HepG2 (cell line): ENCODE data around the gene NID1. TPM values are rescaled to one million over a fixed set of nuclear protein-coding genes. Genes with fewer than 3 reads are reported as not detected.
A peak's percentile ranks its signal among the peaks of the same experiment; 100 is the strongest.

Experiments
- ATAC-seq: fragments of 200-7000 bp; cut with Tn5 transposase; 3 replicates; pipeline ENCODE4 v1.9.1; 2020; ENCODE audit warnings: mild to moderate bottlenecking, moderate library complexity
- BruUV-seq: library from RNA; stranded (reverse); fragments of 400-500 nt; replicated peaks from 2 replicates; lab custom pipeline; 2021; lab: Mats Ljungman, UMichigan
- CTCF ChIA-PET: fragments of 300-600 bp; formaldehyde crosslinking; extraction: SDS; loops from one replicate; lab custom pipeline; 2021; ENCODE audit warnings: low total read pairs, inconsistent platforms, low intra/inter-chr PET ratio; lab: Yijun Ruan, JAX
- POLR2A ChIA-PET: fragments of 350-600 bp; sonication (Branson Sonifier 250); formaldehyde crosslinking; loops from one replicate; lab custom pipeline; 2020; ENCODE audit warnings: antibody characterized with exemption, inconsistent platforms; lab: Yijun Ruan, JAX
- DNase-seq: peaks from one replicate; pipeline ENCODE4 v3.0.0-alpha.2; 2015; ENCODE audit warnings: low spot score
- FAIRE-seq: peaks from 3 replicates; lab custom pipeline; 2011; peaks lifted over from hg19 to GRCh38; lab: Jason Lieb, UNC
- H2AFZ ChIP-seq: one replicate; pipeline ENCODE4 v1.6.1; 2011; ENCODE audit warnings: low read length, inconsistent platforms
- H3K27ac ChIP-seq: fragments of 300-600 bp; 3 replicates; pipeline ENCODE4 v1.8.0; 2011; ENCODE audit warnings: mixed run types, mild to moderate bottlenecking, mixed read lengths, low read length, inconsistent platforms; ENCODE audit not compliant: insufficient read depth; ENCODE audit errors: extremely low read length
- H3K27me3 ChIP-seq, 2 experiments: fragments of 200-600 bp in 1 of 2; 2 replicates in 1 of 2; 3 replicates in 1 of 2; pipeline versions ENCODE4 v1.6.0 to v1.8.0; 2011; ENCODE audit warnings: low read length in 2 of 2, mild to moderate bottlenecking in 2 of 2, moderate library complexity in 2 of 2, inconsistent platforms in 1 of 2; ENCODE audit not compliant: insufficient read depth in 2 of 2, control insufficient read depth in 1 of 2
- H3K36me3 ChIP-seq, 2 experiments: fragments of 200-600 bp in 1 of 2; replicated peaks in 1 of 2; 2 replicates in 1 of 2; 3 replicates in 1 of 2; pipeline versions ENCODE4 v1.5.1 to v1.8.0; 2011; ENCODE audit warnings: low read length in 2 of 2, inconsistent platforms in 1 of 2; ENCODE audit not compliant: insufficient read depth in 2 of 2, control insufficient read depth in 1 of 2
- H3K4me1 ChIP-seq: 2 replicates; pipeline ENCODE4 v1.5.1; 2012; ENCODE audit warnings: low read length, inconsistent platforms; ENCODE audit not compliant: insufficient read depth
- H3K4me2 ChIP-seq: 2 replicates; pipeline ENCODE4 v1.6.0; 2011; ENCODE audit warnings: low read depth, low read length, inconsistent platforms
- H3K4me3 ChIP-seq, 3 experiments: fragments of 200-600 bp in 1 of 3; sonication (generic), shearing (Covaris generic) in 1 of 3; replicated peaks in 1 of 3; 2 replicates each; pipeline ENCODE4 v1.5.1; 2011 to 2016; ENCODE audit warnings: low read length in 3 of 3, inconsistent platforms in 2 of 3, low read depth in 2 of 3, mild to moderate bottlenecking in 2 of 3, control low read depth in 1 of 3, mixed read lengths in 1 of 3; ENCODE audit not compliant: insufficient read depth in 1 of 3
- H3K79me2 ChIP-seq: one replicate; pipeline ENCODE4 v1.6.1; 2011; ENCODE audit warnings: low read length, inconsistent platforms; ENCODE audit not compliant: insufficient read depth
- H3K9ac ChIP-seq: 2 replicates; pipeline ENCODE4 v1.6.0; 2011; ENCODE audit warnings: mild to moderate bottlenecking, low read depth, low read length, inconsistent platforms; ENCODE audit not compliant: insufficient read depth
- H3K9me3 ChIP-seq: 2 replicates; pipeline ENCODE4 v1.5.1; 2012; ENCODE audit warnings: mild to moderate bottlenecking, low read length
- H4K20me1 ChIP-seq: 2 replicates; pipeline ENCODE4 v1.6.0; 2011; ENCODE audit warnings: inconsistent platforms, mild to moderate bottlenecking, low read length, moderate library complexity; ENCODE audit not compliant: insufficient read depth
- ATRX ChIP-seq: sonication (generic); formaldehyde crosslinking; IDR thresholded peaks from 2 replicates; pipeline ENCODE4 v1.4.0; 2020; ENCODE audit warnings: missing genetic modification reagents, borderline replicate concordance
- BRF2 ChIP-seq: sonication (generic); formaldehyde crosslinking; IDR thresholded peaks from 2 replicates; pipeline ENCODE4 v1.8.1; 2022; ENCODE audit warnings: mild to moderate bottlenecking, missing genetic modification reagents
- FOXK2 ChIP-seq: fragments of 450-650 bp; IDR thresholded peaks from 2 replicates; pipeline ENCODE4 v1.6.1; 2016
- GFI1 ChIP-seq: sonication (generic); formaldehyde crosslinking; IDR thresholded peaks from 2 replicates; pipeline ENCODE4 v1.5.0; 2020; ENCODE audit warnings: missing genetic modification reagents, mild to moderate bottlenecking, borderline replicate concordance
- HDAC6 ChIP-seq: fragments of 200-600 bp; sonication (generic); IDR thresholded peaks from 2 replicates; pipeline ENCODE4 v1.7.0; 2017; ENCODE audit warnings: mild to moderate bottlenecking, antibody characterized with exemption, low read length, low read depth
- HIC2 ChIP-seq: sonication (generic); formaldehyde crosslinking; IDR thresholded peaks from 2 replicates; pipeline ENCODE4 v1.9.0; 2022; ENCODE audit warnings: low read depth, missing genetic modification reagents
- NR3C1 ChIP-seq: sonication (generic); formaldehyde crosslinking; IDR thresholded peaks from 2 replicates; pipeline ENCODE4 v1.4.0; 2020; ENCODE audit warnings: missing genetic modification reagents
- NRL ChIP-seq: sonication (generic); formaldehyde crosslinking; IDR thresholded peaks from 2 replicates; pipeline ENCODE4 v1.5.0; 2020; ENCODE audit warnings: missing genetic modification reagents, mild to moderate bottlenecking, moderate library complexity, borderline replicate concordance
- PCBP1 ChIP-seq: fragments of 200-400 bp; formaldehyde crosslinking; IDR thresholded peaks from 2 replicates; pipeline ENCODE4 v1.6.1; 2017; ENCODE audit warnings: mild to moderate bottlenecking, low read depth, low read length, borderline replicate concordance
- SOX6 ChIP-seq, 2 experiments: fragments of 450-650 bp in 1 of 2; sonication (generic) in 1 of 2; formaldehyde crosslinking in 1 of 2; IDR thresholded peaks; 2 replicates each; pipeline versions ENCODE4 v1.4.0 to v1.6.1; 2017 to 2020; ENCODE audit warnings: antibody characterized with exemption in 1 of 2, mild to moderate bottlenecking in 1 of 2, missing genetic modification reagents in 1 of 2
- ZBTB4 ChIP-seq: sonication (generic); formaldehyde crosslinking; IDR thresholded peaks from 2 replicates; pipeline ENCODE4 v1.4.0; 2020; ENCODE audit warnings: missing genetic modification reagents, mild to moderate bottlenecking, borderline replicate concordance
- ZBTB7B ChIP-seq: sonication (generic); formaldehyde crosslinking; IDR thresholded peaks from 2 replicates; pipeline ENCODE4 v1.4.0; 2020; ENCODE audit warnings: missing genetic modification reagents
- ZNF136 ChIP-seq: sonication (generic); formaldehyde crosslinking; IDR thresholded peaks from 2 replicates; pipeline ENCODE4 v1.8.1; 2022; ENCODE audit warnings: low read depth, mild to moderate bottlenecking, moderate library complexity, missing genetic modification reagents
- ZNF234 ChIP-seq: sonication (generic); formaldehyde crosslinking; conservative IDR thresholded peaks from 2 replicates; pipeline ENCODE4 v1.5.1; 2020; ENCODE audit warnings: mild to moderate bottlenecking, missing genetic modification reagents
- ZNF550 ChIP-seq: sonication (generic); formaldehyde crosslinking; IDR thresholded peaks from 2 replicates; pipeline ENCODE4 v1.4.0; 2020; ENCODE audit warnings: mild to moderate bottlenecking, missing genetic modification reagents, borderline replicate concordance
- ZNF563 ChIP-seq: sonication (generic); formaldehyde crosslinking; IDR thresholded peaks from 2 replicates; pipeline ENCODE4 v1.8.0; 2022; ENCODE audit warnings: mild to moderate bottlenecking, moderate library complexity, missing genetic modification reagents
- ZNF737 ChIP-seq: sonication (generic); formaldehyde crosslinking; IDR thresholded peaks from 2 replicates; pipeline ENCODE4 v1.5.0; 2020; ENCODE audit warnings: missing genetic modification reagents, mild to moderate bottlenecking, borderline replicate concordance
- ZNF850 ChIP-seq: sonication (generic); formaldehyde crosslinking; conservative IDR thresholded peaks from 2 replicates; pipeline ENCODE4 v1.9.0; 2021; ENCODE audit warnings: mild to moderate bottlenecking, missing genetic modification reagents
- WGBS: methylation state at CpG from one replicate; pipeline ENCODE4 v1.1.6; 2017; ENCODE audit warnings: low lambda C conversion rate; 5-methylcytosine and 5-hydroxymethylcytosine counted together
- in situ Hi-C: cut with HindIII; loops from 2 replicates; pipeline ENCODE4 v1.10.0; 2017; ENCODE audit warnings: low pct_unique_long_range_greater_than_20kb; ENCODE audit not compliant: extremely low pct_ligation_motif_present
- intact Hi-C: fragments of 100-400 bp; cut with micrococcal nuclease; formaldehyde crosslinking; loops from one replicate; pipeline ENCODE4 v1.10.0; 2022; ENCODE audit not compliant: unreplicated experiment
- polyA plus RNA-seq, 8 experiments: library from polyadenylated mRNA; depleted of rRNA in 3 of 8; stranded (reverse) in 7 of 8; unstranded in 1 of 8; fragments of >200 nt; fragmentation: Illumina TruSeq in 4 of 8; extraction: Trizol in 4 of 8; gene quantifications; 2 replicates each; pipeline versions ENCODE4 v1.2.1 to v1.2.3, GENCODE V29; 2011 to 2016; ENCODE audit warnings: low read depth in 4 of 8, missing spikeins in 1 of 8, mixed read lengths in 1 of 8; ENCODE audit not compliant: insufficient read depth in 1 of 8
- total RNA-seq, 5 experiments: library from RNA; depleted of rRNA; stranded (reverse); fragments of >200 nt; fragmentation: Illumina TruSeq; extraction: Trizol; gene quantifications; 2 replicates each; pipeline ENCODE4 v1.2.3, GENCODE V29; 2016; ENCODE audit warnings: low read depth in 1 of 5

Gene NID1
- total and polyA plus RNA-seq, 2 of the 13 experiments (the other 11 are each of a cell fraction or from before 2014, with no cell fraction given): 50.2 to 56.1 TPM

GRCh38 chr1:236065509-236066005 is 667 bp upstream of the NID1 start:
- Histone ChIP-seq H3K4me3 (peak overlapping the region; percentile 70 to 94 (median 81)), H2AFZ (no peak overlapping the region), H3K4me2 (peak overlapping the region; percentile 95), H3K36me3 (peaks cover 0 to 11% of the 10 kb centered on the region in 2 experiments; a peak in 3 of 5 replicates), H4K20me1 (no peaks in the 10 kb centered on the region), H3K79me2 (peaks cover 29% of the 10 kb centered on the region), H3K27ac (peak overlapping the region; percentile 95), H3K9ac (peak overlapping the region; percentile 92), H3K27me3 (no peaks in the 10 kb centered on the region), H3K4me1 (peaks cover 62% of the 10 kb centered on the region), H3K9me3 (no peaks in the 10 kb centered on the region)
- ChIA-PET POLR2A (interaction anchor here (1.4 to 2.5 kb wide), 4 partner anchors 10 to 560 kb away, joined by 3 to 11 read pairs (median 7); no protein-coding TSS in a partner anchor), CTCF (no interaction called here)
- in situ Hi-C loops: no loop called here
- no peak for FAIRE-seq
- BruUV-seq: no TSS peak
- WGBS: 50% methylated on average over 15 of the region's 17 CpGs
- no peak for DNase-seq
- no peak for ATAC-seq
- intact Hi-C loops: loop anchor here (2.0 kb wide), 1 partner anchor 25 kb away; no protein-coding TSS in a partner anchor
- TF ChIP-seq ZNF737 (CRISPR knock-in tag): no peak
- TF ChIP-seq ZBTB7B (CRISPR knock-in tag): 0 out of 2 replicates have a peak, but pooled peaks have one; percentile 14
- TF ChIP-seq ZNF563 (CRISPR knock-in tag): 0 out of 2 replicates have a peak, but pooled peaks have one; percentile 7
- no peak for TF ChIP-seq PCBP1
- TF ChIP-seq ZBTB4: 0 out of 2 replicates have a peak, but pooled peaks have one; percentile 61
- no peak for TF ChIP-seq GFI1 (CRISPR knock-in tag)
- 0 out of 2 replicates have a peak, but pooled peaks have one; percentile 35 for TF ChIP-seq ZNF550 (CRISPR knock-in tag)
- no peak for TF ChIP-seq BRF2 (CRISPR knock-in tag)
- no peak for TF ChIP-seq FOXK2
- TF ChIP-seq NR3C1 (CRISPR knock-in tag): no peak
- no peak for TF ChIP-seq ZNF136 (CRISPR knock-in tag)
- TF ChIP-seq NRL (CRISPR knock-in tag): peak; percentile 5; the same call in 1 of the 2 replicates
- TF ChIP-seq SOX6 (IDR thresholded peaks at IDR 0.05): no peak
- TF ChIP-seq SOX6 (CRISPR knock-in tag; IDR thresholded peaks at IDR 0.05): no peak
- no peak for TF ChIP-seq HDAC6
- peak; percentile 21; the same call in 1 of the 2 replicates for TF ChIP-seq ZNF850 (CRISPR knock-in tag)
- TF ChIP-seq ATRX: no peak
- TF ChIP-seq HIC2 (CRISPR knock-in tag): 0 out of 2 replicates have a peak, but pooled peaks have one; percentile 13
- TF ChIP-seq ZNF234 (CRISPR knock-in tag): 0 out of 2 replicates have a peak, but pooled peaks have one; percentile 4
